Measurements from ENCODE around the gene SCMH1.
A peak's percentile ranks its signal among the peaks of the same experiment; 100 is the strongest.
"Not testable (repeated sequence)": the region's sequence is repeated elsewhere in the genome, so short reads cannot be mapped to it uniquely, and the experiment has no call there.

SCMH1 gene

DNA sequence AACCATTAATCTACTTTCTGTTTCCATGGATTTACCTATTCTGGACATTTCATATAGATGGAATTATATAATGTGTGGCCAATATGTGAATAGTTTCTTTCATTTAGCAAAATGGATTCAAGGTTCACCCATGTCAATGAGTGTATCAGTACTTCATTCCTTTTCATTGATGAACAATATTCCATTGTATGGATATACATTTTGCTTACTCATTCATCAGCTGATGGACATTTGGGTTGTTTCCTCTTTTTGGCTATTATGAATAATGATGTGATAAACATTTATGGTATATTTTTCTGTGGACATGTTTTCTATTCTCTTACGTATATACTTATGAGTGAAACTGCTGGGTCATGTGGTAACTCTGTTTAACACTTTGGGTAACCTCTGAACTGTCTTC, 97.8 kb downstream of the SCMH1 start:
- DNase-seq: no peak

DNA sequence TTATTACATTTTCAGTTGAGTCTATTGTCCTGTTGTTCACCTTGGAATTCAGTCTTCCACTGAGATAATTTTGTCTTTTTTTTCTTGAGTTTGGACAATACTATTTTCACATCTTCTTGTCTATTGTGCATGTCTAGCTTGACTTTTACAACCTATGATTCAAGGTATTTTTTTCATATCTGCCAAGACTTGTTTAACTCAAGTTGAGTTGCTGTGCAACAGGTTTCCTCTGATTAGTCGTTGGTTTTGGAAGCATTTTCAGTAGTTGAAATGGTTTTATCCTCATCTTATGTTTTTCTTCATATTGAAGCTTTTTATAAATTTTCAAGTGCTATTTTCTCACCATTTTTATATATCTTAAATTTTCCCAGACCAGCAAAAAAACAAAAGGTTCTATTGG, 103.6 kb downstream of the SCMH1 start:
- no peak for DNase-seq

DNA sequence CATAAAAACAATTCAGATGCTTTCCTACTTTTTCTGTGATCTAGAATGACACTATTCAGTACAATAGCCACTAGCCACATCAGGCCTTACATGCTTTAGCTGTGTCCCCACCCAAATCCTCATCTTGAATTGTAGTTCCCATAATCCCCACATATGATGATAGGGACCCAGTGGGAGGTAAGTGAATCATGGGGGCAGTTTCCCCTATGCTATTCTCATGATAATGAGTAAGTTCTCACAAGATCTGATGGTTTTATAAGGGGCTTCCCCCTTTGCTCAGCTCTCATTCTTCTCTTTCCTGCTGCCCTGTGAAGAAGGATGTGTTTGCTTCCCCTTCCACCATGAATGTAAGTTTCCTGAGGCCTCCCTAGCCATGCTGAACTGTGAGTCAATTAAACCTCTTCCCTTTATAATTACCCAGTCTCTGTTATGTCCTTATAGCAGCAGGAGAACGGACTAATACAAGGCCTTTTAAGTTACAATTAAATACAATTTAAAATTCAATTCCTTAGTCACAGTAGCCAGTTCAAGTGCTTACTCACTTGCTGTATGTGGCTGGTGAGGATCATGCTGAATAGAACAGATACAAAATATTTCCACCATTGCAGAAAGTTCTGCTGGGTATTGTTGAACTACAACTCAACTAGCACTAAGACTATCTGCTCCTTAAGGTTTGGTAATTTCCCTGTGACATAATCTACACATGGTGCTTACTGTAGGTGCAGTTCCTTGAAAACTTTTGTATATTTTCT, 106.7 kb downstream of the SCMH1 start:
- DNase-seq: no peak

DNA sequence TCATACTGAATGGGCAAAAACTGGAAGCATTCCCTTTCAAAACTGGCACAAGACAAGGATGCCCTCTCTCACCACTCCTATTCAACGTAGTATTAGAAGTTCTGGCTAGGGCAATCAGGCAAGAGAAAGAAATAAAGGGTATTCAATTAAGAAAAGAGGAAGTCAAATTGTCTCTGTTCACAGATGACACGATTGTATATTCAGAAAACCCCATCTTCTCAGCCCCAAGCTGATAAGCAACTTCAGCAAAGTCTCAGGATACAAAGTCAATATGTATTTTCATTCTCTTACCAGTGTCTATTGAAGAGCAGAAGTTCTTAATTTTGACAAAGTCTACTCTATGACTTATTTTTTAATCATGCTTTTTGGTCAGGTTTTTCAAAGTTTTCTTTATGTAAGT, 107.8 kb downstream of the SCMH1 start:
- not testable (repeated sequence) for DNase-seq

DNA sequence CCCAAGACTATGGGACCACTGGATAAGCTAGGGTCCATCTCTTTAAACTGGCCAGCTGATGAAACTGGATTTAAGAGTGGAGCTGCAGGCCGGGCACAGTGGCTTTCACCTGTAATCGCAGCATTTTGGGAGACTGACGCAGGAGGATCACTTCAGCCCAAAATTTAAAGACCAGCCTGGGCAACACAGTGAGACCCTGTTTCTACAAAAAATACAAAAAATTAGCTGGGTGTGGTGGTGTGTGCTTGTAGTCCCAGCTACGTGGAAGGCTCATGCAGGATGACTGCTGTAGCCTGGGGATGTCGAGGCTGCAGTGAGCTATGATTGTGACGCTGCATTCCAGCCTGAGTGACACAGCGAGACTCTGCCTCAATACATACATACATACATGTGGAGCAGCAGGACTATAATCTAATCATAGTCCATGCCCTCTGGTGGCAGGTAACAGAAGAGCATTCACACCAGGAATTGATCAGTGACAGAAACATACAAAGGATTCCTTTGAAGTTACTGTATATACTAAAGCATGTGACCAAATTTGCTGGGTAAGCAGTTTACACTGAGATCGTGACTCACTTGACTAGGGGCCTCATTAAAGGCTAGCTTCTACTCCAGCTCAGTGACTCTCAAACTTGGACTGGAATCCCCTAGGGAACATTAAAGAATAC, 119.1 kb downstream of the SCMH1 start:
- DNase-seq: peak in 1 of 2 donors; percentile 5

DNA sequence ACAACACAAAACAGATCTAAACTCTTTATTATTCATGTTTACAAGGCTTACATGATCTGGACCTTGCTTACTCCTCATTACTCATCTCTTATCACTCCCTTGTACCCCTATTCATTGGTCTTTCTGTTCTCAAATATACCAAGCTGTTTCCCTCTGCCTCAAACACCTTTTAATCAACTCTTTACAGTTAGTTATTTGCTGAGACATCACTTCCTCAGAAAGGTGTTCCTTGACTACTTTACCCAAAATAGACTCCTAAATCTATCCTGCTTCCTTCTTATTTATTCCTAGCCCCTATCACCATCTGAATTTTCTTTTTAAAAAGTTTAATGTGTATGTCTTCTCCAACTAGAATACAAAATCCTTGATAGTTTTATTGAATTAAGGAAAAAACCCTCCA, 120.0 kb downstream of the SCMH1 start:
- no peak for DNase-seq

DNA sequence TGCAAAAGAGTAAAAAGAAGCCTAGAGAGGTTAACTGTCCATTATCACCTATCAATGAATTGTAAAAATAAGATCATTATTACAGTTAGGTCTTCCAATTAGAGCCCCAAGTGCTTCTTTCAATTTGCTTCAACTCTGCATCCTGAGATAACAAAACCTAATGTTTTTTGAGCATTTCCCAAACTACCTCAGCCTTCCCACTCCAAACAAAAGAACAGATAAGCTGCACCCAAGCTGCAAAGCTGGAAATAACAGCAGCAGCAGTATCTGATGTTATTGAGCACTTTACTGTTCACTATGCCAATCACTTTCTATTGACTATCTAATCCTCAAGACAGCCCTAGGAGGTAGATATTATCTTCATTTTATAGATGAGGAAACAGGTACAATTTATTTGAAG, 123.5 kb downstream of the SCMH1 start:
- no peak for DNase-seq

DNA sequence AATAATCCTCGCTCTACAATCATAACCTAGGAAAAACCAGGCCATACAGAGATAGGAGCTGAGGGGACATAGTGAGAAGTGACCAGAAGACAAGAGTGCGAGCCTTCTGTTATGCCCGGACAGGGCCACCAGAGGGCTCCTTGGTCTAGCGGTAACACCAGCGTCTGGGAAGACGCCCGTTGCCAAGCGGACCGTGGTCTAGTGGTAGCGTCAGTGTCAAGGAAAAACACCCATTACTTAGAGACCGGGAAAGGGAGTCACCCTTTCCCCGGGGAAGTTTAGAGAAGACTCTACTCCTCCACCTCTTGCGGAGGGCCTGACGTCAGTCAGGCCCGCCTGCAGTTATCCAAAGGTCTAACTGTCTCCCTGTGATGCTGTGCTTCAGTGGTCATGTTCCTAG, 124.9 kb downstream of the SCMH1 start:
- DNase-seq: not testable (repeated sequence)

DNA sequence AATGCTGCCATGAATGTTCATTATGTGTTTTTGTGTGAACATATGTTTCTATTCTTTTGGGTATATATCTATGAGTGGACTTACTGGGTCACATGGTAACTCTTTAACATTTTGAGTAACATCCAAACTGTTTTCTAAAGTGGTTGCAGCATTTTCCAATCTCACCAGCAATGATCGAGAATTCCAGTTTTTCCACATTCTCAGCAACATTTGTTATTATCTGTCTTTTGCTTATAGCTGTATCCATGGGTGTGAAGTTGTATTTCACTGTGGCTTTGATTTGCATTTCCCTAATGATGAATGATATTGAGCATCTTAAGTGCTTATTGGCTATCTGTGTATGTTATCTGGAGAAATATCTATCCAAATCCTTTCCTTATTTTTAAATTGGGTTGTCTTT, 131.4 kb downstream of the SCMH1 start:
- DNase-seq: no peak

DNA sequence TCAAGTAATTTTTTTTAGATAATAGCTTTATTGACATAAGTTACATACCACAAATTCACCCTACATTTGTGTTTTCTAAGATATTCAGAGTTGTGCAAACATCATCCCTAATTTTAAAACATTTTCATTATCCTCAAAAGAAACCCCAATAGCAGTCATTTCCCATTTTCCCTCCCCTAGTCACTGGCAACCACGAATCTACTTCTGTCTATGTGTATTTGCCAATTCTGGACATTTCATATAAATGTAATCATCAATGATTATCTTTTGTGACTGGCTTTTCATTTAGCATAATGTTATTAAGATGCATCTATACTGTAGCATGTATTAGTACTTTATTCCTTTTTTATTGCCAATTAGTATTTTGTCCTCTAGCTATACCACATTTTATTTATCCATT, 131.8 kb downstream of the SCMH1 start:
- no peak for DNase-seq

DNA sequence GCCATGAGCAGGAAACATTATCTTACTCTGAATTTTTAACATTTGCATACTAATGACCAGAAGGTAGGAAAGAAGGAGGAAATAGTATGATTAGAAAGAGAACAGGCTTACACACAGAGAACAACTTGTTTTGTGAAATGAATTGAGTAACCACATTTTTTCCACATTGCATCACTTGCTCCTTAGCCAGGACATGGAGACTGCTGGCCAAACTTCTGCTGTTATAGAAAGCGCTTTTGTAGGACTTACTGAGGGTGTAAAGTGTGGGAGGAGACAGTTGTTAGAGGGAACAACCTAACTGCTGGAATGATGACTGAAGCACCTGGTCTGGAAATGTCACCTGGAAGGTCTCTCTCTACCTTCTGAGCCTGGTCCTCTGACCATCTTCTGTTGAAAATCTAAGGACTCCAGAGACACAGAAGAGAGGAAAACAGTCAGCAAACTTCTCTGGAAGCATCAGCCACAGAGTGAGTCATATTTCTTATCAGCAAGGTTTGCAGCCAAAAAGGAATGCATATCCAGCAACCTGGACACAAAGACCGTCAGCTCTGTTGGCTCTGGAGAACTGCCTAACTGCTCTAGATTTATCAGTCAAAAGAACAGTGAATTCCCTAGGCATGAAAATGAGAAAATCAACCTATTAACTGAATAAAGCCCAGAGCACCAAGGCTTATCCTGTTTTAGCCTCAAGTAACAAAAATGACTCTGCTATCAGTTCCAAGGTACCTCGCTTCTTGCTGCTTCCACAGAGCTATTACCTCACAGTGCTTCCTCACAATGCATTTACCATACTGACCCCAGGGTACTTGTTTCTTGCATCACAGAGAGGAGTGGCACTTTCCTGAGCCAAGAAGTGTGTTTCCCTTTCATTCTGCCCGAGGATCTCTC, 132.6 kb downstream of the SCMH1 start:
- DNase-seq: no peak

DNA sequence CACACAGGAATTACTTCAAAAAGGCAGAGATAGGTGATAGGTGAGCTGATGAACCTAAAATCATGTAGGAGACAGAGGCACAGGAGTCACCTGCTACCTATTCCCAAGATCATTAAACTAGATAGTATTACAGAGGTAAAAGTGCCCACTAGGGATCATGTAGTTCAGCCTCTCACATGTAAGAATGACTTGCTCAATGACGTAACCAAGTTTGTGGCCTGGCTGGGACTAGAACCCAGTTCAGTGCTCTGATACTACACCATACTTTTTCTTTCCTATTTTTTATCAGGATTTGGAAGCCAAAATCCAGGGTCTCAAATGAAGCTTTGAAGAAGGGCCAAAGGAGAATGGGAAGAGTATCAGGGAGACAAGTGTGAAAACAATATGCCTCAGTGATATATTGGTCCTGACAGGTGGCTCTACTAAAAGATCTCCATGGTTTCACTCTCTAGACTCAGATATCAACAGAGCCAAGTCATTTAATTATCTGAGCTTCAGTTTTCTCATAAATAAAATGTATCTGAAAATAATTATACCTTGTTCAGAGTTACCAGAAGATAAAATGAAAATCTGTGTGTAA, 133.3 kb downstream of the SCMH1 start:
- no peak for DNase-seq

DNA sequence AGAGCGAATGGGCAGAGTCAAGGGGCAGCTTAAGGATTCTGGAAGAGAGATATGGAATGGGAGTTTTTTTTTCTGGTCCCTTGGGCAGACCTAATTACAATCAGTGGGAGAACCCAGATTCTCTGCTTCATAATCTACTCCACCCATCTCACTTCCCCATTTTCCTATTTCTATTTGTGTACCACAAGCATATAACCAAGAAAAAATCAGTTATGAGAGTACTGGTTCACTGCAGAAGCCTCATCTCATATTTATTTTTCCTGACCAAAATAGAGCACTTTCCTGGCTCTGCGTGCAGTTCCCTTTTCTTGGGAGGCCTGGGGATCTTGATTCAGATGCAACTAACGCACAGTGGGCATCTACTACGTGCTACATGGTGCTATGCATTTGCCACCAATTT, 138.3 kb downstream of the SCMH1 start:
- DNase-seq: no peak

DNA sequence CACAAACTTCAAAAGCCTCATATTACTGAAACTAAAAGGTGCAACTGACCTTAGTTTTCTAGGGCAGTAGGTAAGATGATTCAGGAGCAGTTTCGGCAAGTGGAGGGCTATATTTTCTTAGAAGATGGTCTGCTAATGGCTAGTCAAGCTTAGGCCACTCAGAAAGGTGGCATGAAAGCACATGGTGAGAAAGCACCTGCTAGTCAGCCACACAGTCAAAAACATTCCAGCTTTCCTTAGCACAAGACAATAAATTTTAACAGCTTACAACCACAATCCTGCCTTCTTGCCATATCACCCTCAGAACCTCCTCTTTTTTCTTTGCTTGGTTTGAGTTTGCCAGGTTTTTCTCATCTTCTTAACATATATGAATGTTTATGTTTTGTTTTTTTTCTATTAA, 139.5 kb downstream of the SCMH1 start:
- no peak for DNase-seq

DNA sequence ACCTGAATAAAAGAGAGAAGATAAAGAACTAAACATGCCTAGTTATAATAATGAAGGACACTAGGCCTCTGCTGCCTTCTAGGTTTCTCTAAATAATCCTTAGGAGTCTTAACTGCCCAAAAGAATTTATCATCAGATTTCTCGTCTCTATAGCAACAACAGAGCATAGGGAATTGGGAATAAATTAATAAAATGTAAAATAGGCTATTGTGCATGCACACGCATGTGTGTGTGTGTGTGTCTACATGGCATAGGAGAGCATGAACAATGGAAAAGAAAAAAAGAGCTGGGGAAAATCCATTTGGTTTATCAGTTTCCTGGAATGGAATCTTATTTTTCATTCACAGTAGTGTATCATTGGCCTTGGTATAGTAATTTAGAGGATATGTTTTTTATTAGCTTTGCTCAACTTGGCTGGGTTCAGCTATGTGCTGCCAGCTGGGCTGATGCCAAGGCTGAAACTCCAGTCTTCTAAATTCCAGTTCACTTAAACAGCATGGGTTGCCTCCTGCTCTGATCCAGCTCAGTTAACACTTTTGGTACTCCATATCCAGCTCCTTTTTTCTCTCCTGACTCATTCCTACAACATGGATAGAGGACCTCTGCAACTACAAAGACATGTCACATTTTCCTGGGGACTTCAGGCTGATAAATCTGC, 140.0 kb downstream of the SCMH1 start:
- no peak for DNase-seq

DNA sequence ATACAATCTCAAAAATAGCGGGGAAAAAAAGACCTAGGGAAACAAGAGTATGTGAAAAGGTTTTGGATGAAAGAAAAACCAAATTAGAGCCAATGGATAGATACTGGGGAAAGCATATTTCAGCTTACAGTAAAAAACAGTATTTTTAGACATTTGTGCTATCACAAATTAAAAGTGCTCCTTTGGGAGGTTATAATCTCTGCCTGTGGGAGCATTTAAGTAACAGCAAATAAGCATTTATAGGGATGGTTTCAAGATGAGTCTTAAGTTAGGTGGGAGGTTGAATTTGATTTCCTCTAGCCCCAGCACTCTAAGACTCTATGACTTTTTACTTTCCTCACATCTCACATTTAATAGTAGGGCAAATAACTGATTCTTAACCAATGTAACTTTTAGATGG, 141.0 kb downstream of the SCMH1 start:
- DNase-seq: no peak

DNA sequence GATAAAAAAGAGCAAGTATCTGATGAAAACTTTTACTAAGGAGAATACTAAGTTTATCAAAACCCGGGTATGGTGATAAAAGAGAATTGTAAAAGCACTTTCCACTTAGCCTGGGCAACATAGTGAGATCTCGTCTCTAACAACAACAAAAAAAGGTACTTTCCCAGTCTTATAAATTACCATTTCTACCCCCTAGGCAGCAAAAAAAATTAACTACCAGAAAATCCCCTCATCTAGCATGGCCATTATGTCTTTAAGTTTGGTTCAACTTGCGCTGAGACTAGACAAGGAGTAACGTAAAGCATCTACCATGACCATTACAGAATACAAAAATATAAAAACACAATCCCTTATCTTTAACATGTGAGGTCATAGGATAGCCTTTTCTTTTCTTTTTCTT, 141.9 kb downstream of the SCMH1 start:
- DNase-seq: no peak

DNA sequence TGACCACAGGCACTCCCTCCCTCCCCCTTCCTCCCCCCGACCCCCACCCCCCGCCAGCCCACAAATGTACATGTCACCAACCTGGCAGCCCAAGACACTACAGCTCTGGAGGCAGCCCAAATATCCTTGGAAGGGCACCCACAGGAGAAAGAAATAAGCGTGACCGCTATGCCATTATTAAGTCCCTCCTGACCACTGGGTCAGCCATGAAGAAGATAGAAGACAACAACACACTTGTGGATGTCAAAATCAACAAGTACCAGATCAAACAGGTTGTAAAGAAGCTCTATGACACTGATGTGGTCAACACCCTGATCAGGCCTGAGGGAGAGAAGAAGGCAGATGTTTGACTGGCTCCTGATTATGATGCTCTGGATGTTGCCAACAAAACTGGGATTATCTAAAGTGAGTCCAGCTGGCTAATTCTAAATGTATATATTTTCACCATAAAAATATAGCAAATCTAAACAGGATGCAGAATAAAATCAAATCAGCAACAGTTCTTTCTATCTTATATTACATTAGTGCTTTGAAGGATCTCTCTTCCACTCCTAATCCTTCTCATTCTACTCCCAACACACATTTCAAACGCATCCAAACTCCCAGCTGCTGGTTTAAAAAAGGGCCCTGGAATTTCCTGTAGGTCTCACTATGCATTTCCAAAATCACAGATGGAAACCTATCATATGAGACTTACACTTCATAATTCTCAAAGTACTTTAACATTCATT, 143.2 kb downstream of the SCMH1 start:
- no peak for DNase-seq

DNA sequence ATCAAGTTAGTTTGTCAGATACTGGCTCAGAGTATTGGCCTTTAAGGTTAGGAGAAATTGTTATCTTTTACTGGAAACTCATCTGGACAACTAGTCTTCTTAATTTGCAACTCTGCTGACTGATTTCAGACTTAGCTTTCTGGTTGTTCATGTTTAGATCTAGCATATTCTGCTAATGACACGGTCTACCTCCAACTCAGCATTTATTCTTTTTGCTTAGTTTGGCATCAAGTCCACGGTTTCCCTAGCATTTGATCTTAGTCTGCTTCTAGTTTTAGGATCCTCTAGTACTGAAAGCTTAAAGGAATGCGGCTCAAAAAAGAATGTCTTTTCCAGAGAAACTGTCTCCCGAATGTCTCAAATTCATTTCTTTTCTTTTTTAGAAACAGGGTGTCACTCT, 145.0 kb downstream of the SCMH1 start:
- DNase-seq: no peak

DNA sequence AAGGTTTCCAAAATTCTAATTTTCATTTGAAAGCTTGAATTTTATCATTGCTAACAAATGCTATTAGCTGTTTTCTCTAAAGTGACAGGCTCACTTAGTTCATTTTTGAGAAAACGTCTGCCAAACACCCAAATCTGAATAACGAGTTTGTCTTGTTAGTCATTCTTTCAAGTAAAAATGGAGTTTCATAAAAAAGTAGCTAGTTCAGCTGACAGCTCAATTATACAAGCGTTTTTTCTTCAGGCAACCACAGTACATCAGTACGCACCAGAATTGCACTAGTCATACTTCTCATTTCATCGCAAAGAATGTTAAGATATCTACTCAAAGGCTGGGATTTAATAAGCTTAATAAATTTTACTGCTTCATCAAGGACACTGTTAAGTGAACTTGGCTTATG, 148.3 kb downstream of the SCMH1 start:
- no peak for DNase-seq

DNA sequence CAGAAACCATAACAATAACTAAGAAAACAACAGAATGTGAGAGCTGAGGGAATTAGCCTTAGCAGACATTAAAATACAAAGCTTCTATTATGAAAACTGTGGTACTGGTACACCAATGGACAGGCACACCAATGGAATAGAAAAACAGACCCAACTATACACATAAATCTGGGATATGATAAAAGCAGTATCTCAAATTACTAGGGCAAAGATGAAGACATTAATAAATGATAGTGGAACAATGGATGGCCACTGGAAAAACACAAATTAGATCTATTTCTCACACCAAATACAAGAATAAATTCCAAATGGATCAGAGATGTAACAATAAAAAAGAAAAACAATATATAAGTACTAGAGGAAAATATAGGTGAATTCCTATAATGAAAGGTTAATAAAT, 155.2 kb downstream of the SCMH1 start:
- no peak for DNase-seq

DNA sequence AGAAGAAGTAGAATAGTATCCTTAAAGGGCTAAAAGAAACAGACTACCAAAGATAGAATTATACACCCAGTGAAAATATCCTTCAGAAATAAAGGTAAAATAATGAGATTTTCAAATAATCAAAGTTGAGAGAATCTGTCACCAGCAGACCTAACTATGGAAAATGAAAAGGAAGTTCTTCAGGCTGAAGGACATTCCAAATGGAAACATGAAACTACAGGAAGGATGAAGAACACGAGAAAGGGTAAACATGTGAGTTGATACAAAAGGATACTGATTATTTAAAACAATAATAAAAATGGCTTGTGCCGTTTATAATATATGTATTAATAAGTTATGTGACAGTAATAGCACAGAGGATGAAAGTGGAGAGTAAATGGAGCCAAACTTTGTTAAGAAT, 163.5 kb downstream of the SCMH1 start:
- DNase-seq: no peak

Measured in stimulated activated CD4-positive, alpha-beta T cell treated with anti-CD3 and anti-CD28 coated beads, Interleukin-2, amount 100 ng/mL, for 48 hours (primary cell).